H1 (cell line): ENCODE data around the gene POM121L2. TPM values are rescaled to one million over a fixed set of nuclear protein-coding genes. Genes with fewer than 3 reads are reported as not detected.

Experiments
- ASH2L ChIP-seq: fragments of 200-600, 300-600 bp; sonication (generic); IDR thresholded peaks from one replicate; pipeline ENCODE4 v1.7.1; 2017; ENCODE audit warnings: low read length
- CHD2 ChIP-seq: IDR thresholded peaks from 2 replicates; pipeline ENCODE4 v1.6.1; 2012; ENCODE audit warnings: low read length, improper control_type of control experiment
- EGR1 ChIP-seq: IDR thresholded peaks from 2 replicates; pipeline ENCODE4 v1.6.1; 2011; ENCODE audit warnings: low read depth, low read length, borderline replicate concordance
- JUN ChIP-seq: IDR thresholded peaks from 2 replicates; pipeline ENCODE4 v1.6.1; 2011; ENCODE audit warnings: low read depth, mild to moderate bottlenecking, improper control_type of control experiment, low read length
- PHF8 ChIP-seq: fragments of 200-600 bp; sonication (generic); conservative IDR thresholded peaks from 2 replicates; pipeline ENCODE4 v1.7.1; 2012; ENCODE audit warnings: low read depth, mild to moderate bottlenecking, inconsistent platforms, low read length, moderate library complexity
- SAP30 ChIP-seq: fragments of 300-600 bp; sonication (generic); IDR thresholded peaks from 2 replicates; pipeline ENCODE4 v1.7.1; 2012; ENCODE audit warnings: low read length, moderate library complexity, mild to moderate bottlenecking, inconsistent platforms; ENCODE audit not compliant: insufficient read depth, insufficient replicate concordance
- TAF7 ChIP-seq: optimal IDR thresholded peaks from 2 replicates; pipeline ENCODE3; 2011; ENCODE audit warnings: low read depth, mild to moderate bottlenecking, inconsistent platforms, low read length, moderate library complexity, borderline replicate concordance
- TBP ChIP-seq: IDR thresholded peaks from 2 replicates; pipeline ENCODE4 v1.6.1; 2011; ENCODE audit warnings: low read depth, low read length, improper control_type of control experiment
- polyA plus RNA-seq, 7 experiments: library from polyadenylated mRNA; depleted of rRNA in 3 of 7; stranded (reverse) in 5 of 7; unstranded in 2 of 7; fragments of >200 nt in 5 of 7; fragments of 200-250 nt in 2 of 7; gene quantifications; 1 replicate in 5 of 7; 2 replicates in 1 of 7; 4 replicates in 1 of 7; pipeline versions ENCODE4 v1.2.1 to v1.2.3, GENCODE V29; 2011 to 2013; ENCODE audit warnings: missing spikeins in 2 of 7, mixed read lengths in 2 of 7
- total RNA-seq: library from RNA; stranded (reverse); fragmentation: NEBNext Ultra II Directional; extraction: Animal tissue kit (Norgen Biotek cat#: 25700); gene quantifications from 2 replicates; pipeline ENCODE4 v1.2.1, GENCODE V29; 2021
- TF ChIP-seq, protein P1 (sequence below): IDR thresholded peaks from 2 replicates; pipeline ENCODE4 v1.6.1; 2011; ENCODE audit warnings: low read length, improper control_type of control experiment
- TF ChIP-seq, protein P2 (sequence below), 3 experiments: IDR thresholded peaks; 1 replicate in 2 of 3; 2 replicates in 1 of 3; pipeline versions ENCODE4 v1.5.1 to v1.6.1; 2011; ENCODE audit warnings: low read length in 3 of 3, mild to moderate bottlenecking in 3 of 3, inconsistent platforms in 2 of 3, low read depth in 1 of 3, moderate library complexity in 1 of 3; ENCODE audit not compliant: insufficient read depth in 1 of 3; ENCODE audit errors: control extremely low read depth in 1 of 3

The POM121L2 gene
- total and polyA plus RNA-seq, 2 of the 8 experiments (the other 6 are each of a cell fraction or from before 2014, with no cell fraction given) = 0.05 to 0.09 TPM

DNA sequence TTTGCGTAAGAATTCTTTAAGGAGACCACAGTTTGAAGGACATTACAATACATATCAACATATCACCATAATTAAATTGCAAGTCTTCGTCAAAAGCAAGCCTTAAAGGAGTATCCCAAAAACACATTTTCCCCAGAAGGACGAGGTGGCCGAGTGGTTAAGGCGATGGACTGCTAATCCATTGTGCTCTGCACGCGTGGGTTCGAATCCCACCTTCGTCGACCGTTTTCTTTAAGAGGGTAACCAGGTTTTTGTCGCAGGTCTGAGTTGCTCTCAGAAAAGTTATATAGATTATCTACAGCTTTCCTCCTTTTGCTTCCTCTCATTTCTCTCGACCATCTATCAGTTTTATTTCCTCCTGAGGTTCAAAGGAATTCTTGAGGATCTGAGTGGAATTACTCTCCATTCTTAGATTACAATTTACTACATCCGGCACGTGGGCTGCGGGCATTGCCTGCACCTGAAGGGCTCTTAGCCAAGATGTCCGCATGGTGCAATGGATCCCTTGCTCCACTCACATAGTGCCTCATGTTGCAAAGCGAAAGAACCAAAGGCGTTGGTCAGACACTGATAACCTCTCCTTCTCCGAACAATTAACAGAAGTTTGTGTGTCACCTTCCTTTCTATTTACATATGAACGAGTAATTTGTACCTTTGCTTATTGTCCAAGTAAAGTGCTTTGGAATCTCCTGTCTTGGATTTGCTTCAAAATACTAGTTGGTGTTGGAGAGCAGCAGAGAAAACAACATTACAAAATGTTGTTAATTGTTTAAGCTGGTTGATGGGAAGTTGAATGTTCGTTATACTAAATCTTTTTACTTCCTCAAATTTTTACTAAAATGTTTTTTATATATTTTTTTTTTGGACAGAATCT, 14.0 kb downstream of the POM121L2 start (continued):
- no peak for TF ChIP-seq EGR1
- TF ChIP-seq TBP = peak; percentile 99
- TF ChIP-seq TAF7 = no peak
- TF ChIP-seq JUN = no peak
- no peak for TF ChIP-seq CHD2
- TF ChIP-seq, protein P1, sequence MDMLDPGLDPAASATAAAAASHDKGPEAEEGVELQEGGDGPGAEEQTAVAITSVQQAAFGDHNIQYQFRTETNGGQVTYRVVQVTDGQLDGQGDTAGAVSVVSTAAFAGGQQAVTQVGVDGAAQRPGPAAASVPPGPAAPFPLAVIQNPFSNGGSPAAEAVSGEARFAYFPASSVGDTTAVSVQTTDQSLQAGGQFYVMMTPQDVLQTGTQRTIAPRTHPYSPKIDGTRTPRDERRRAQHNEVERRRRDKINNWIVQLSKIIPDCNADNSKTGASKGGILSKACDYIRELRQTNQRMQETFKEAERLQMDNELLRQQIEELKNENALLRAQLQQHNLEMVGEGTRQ = peak; percentile 54
- TF ChIP-seq SAP30 = no peak
- TF ChIP-seq, protein P2, sequence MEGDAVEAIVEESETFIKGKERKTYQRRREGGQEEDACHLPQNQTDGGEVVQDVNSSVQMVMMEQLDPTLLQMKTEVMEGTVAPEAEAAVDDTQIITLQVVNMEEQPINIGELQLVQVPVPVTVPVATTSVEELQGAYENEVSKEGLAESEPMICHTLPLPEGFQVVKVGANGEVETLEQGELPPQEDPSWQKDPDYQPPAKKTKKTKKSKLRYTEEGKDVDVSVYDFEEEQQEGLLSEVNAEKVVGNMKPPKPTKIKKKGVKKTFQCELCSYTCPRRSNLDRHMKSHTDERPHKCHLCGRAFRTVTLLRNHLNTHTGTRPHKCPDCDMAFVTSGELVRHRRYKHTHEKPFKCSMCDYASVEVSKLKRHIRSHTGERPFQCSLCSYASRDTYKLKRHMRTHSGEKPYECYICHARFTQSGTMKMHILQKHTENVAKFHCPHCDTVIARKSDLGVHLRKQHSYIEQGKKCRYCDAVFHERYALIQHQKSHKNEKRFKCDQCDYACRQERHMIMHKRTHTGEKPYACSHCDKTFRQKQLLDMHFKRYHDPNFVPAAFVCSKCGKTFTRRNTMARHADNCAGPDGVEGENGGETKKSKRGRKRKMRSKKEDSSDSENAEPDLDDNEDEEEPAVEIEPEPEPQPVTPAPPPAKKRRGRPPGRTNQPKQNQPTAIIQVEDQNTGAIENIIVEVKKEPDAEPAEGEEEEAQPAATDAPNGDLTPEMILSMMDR (IDR thresholded peaks at IDR 0.05; ENCODE audit: control extremely low read depth in 1 of 3, insufficient read depth in 1 of 3, low read depth in 1 of 3, low read length in 3 of 3) = no peak
- TF ChIP-seq PHF8 = no peak
- peak; percentile 80 for TF ChIP-seq ASH2L
